GM18520 (cell line): Measurements from ENCODE around the gene FBXO40.
A peak's percentile ranks its signal among the peaks of the same experiment; 100 is the strongest.

Experiments
- ATAC-seq: cut with Tn5 transposase; IDR thresholded peaks from one replicate; pipeline ENCODE4 v1.9.1; 2021; ENCODE audit not compliant: unreplicated experiment

The FBXO40 gene

GRCh38 chr3:121606106-121606505 lies 12.9 kb downstream of the FBXO40 start:
- no peak for ATAC-seq

- ATAC-seq = no peak
Measured at GRCh38 chr3:121619691-121620090, 26.5 kb downstream of the FBXO40 start.

- no peak for ATAC-seq
Measured at GRCh38 chr3:121621491-121621890, 28.3 kb downstream of the FBXO40 start.

- ATAC-seq = no peak
Measured at GRCh38 chr3:121624147-121624899, 31.1 kb downstream of the FBXO40 start.

GRCh38 chr3:121626495-121626894 lies 33.3 kb downstream of the FBXO40 start:
- no peak for ATAC-seq

- no peak for ATAC-seq
Measured at GRCh38 chr3:121627211-121627610, 34.0 kb downstream of the FBXO40 start.

- ATAC-seq = no peak
Measured at GRCh38 chr3:121627622-121628021, 34.4 kb downstream of the FBXO40 start.

- ATAC-seq = no peak
Measured at GRCh38 chr3:121629601-121630000, 36.4 kb downstream of the FBXO40 start.

- no peak for ATAC-seq
Measured at GRCh38 chr3:121630355-121630754, 37.2 kb downstream of the FBXO40 start.

GRCh38 chr3:121637922-121638321 lies 44.7 kb downstream of the FBXO40 start:
- no peak for ATAC-seq

GRCh38 chr3:121641127-121641526 lies 47.9 kb downstream of the FBXO40 start:
- ATAC-seq = no peak

GRCh38 chr3:121642601-121643314 lies 49.6 kb downstream of the FBXO40 start:
- ATAC-seq = no peak

- ATAC-seq = no peak
Measured at GRCh38 chr3:121645054-121645453, 51.9 kb downstream of the FBXO40 start.

GRCh38 chr3:121648219-121648958 lies 55.2 kb downstream of the FBXO40 start:
- ATAC-seq = no peak

- ATAC-seq = no peak
Measured at GRCh38 chr3:121649645-121650044, 56.5 kb downstream of the FBXO40 start.

- ATAC-seq = no peak
Measured at GRCh38 chr3:121651684-121652083, 58.5 kb downstream of the FBXO40 start.

- peak; percentile 66 for ATAC-seq
Measured at GRCh38 chr3:121654493-121655385, 61.6 kb downstream of the FBXO40 start.

- no peak for ATAC-seq
Measured at GRCh38 chr3:121658716-121659435, 65.7 kb downstream of the FBXO40 start.

GRCh38 chr3:121659586-121659985 lies 66.4 kb downstream of the FBXO40 start:
- ATAC-seq = no peak
